GM12873 (cell line): ENCODE measurements around the gene ANKFN1.

Experiments
- TF ChIP-seq, protein P1 (sequence below): IDR thresholded peaks from 2 replicates; pipeline ENCODE4 v1.5.1; 2012; ENCODE audit warnings: low read depth, mild to moderate bottlenecking, moderate library complexity, low read length, control low read depth; ENCODE audit not compliant: insufficient read depth; ENCODE audit errors: missing control alignments

ANKFN1 gene

DNA sequence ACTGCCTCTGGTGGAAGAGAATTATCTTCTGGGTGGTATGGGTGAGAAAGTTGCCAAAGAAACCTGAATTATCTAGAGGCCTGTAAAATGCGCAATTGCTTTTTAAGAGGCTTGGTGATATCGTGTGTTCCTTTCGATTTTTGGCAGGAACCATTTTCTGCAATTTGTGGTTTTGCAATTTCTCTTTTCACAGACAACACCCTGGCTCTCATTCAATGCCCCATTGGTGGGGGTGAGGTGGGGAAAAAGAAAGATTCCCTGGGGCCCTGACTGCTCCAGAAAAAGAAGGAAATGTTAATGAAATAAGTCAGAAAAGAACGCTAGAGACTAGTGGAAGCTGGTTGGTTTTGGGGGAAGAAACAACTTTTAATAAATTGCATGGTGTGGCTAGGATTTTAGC, 77.4 kb downstream of the ANKFN1 start:
- TF ChIP-seq, protein P1, sequence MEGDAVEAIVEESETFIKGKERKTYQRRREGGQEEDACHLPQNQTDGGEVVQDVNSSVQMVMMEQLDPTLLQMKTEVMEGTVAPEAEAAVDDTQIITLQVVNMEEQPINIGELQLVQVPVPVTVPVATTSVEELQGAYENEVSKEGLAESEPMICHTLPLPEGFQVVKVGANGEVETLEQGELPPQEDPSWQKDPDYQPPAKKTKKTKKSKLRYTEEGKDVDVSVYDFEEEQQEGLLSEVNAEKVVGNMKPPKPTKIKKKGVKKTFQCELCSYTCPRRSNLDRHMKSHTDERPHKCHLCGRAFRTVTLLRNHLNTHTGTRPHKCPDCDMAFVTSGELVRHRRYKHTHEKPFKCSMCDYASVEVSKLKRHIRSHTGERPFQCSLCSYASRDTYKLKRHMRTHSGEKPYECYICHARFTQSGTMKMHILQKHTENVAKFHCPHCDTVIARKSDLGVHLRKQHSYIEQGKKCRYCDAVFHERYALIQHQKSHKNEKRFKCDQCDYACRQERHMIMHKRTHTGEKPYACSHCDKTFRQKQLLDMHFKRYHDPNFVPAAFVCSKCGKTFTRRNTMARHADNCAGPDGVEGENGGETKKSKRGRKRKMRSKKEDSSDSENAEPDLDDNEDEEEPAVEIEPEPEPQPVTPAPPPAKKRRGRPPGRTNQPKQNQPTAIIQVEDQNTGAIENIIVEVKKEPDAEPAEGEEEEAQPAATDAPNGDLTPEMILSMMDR: no peak

DNA sequence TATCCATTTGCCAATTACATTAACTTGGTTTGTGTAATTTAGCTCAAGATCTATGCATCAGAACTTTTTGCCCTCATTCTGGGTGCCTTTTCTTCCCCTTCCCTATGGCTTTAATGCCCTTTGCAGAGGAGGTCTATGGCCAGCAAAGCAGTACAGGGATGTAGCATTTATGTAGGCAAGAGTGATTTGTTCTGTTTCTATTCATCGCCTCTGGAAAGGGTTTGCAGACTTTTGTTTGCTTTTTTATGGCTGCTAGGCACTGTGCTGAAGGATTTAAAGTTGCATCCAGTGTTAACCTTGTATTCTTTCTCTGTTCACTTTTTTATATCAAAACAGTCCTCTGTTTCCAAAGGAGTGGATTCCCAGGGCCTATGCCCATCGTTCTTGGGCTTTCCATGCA, 78.0 kb downstream of the ANKFN1 start:
- TF ChIP-seq, protein P1: no peak

DNA sequence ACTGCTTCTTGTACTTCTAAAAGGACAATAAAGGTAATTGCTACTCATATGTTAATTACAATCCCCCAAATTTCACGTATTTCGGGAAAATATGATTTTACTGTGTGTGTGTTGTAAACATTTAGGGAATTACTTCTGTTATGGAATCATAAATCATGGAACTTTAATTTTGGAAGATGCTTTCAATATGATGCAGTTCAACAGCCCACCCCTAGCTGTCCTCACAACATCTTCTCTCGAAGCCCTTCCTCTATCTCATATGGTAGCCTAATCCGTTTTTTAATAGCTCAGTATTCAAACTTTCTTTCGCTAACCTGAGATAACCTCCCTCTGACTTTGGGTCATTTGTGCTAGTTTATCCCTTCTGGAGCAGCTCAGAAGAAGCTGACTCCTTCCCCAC, 78.4 kb downstream of the ANKFN1 start:
- TF ChIP-seq, protein P1: no peak

DNA sequence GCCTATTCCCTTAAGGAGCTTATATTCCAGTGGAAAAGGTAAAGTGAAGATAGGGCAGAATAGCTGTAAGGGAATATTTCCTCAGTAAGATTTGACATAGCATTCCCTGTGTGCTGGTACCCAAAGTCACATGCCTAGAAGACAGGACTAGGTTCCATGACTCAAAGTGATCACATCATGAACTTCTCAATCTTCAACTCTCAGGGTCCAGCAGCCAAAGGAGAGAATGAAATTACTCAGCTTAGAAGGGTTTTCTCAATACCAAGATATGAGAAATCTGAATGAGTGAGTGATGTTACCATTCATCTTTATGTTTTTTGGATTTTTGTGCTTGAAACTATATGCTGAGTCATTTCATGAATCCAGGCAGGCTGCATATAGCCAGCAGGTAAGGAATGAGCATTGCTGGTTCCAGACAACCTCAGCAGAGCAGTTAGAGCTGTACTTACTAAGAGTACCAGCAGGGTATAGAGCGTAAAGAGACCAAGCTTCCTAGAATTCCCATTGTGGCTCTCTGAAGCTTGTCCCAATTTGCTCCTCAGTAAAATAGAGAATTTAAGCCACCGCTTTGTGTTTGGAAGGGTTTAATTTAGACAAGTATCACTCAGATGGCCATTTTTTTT, 91.1 kb downstream of the ANKFN1 start:
- TF ChIP-seq, protein P1: no peak

DNA sequence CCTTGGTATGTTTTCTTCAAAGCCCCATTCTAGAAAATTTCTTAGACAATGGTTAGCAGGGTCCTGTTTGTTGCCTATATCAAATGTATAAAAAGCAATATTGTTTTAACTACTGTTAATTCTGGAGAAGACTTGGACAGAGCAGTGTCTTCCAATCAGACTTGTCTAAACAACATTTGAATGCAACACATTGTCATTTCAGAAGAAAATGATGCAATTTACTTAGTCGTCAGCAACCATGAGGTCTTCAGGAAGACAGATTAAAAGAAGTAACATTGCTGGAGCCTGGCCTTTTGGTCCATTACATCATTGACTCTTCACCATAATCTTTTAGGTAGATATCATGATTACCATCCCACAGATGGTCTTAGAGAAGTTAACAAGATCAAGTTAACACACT, 94.5 kb downstream of the ANKFN1 start:
- TF ChIP-seq, protein P1: no peak

DNA sequence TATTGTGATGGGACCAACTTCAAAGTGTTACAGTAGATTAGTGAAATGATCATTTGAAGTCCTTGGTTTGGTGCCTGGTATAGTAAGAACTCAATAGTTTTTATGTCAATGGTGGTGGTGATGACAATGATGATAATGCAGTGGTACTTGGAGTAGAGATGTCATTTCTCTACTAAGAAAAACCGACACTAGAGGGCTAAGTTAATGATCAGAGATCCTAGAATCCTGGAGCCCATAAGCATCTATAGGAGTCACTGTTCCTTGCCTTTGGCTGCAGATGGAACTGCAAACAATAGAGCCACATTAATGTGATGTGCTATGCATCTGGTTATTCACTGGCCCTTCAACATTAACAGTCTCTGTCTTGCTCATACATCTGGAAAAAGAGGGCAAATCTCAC, 103.8 kb downstream of the ANKFN1 start:
- TF ChIP-seq, protein P1: no peak

DNA sequence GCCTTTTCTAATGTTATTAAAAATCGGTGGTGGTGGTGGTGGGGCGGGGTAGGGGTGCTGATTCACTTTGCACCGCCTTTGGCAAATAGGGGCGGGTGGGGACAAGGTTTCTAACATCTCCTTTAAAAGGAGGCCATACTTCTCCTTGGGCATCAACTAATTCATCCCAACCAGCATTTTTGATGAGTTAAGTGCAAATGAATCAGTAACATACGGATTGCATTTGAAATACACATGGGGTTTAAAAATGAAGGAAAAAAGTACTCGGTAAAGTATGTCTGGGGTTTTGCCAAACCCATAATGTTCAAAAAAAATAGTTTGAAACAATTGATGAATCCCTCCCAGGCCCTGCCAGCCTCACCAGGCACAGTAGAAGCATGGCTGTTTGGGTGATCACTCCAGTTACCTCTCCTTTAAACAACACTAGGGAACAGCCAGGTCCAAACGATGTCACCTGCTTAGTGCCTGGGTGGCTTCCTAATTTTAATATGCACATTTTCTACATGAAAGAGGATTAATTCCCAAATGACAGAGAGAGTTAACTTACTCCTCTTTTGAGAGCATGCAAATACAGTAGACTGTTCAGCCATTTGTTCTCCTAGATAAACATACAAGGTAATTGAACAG, 107.2 kb downstream of the ANKFN1 start:
- TF ChIP-seq, protein P1: no peak

DNA sequence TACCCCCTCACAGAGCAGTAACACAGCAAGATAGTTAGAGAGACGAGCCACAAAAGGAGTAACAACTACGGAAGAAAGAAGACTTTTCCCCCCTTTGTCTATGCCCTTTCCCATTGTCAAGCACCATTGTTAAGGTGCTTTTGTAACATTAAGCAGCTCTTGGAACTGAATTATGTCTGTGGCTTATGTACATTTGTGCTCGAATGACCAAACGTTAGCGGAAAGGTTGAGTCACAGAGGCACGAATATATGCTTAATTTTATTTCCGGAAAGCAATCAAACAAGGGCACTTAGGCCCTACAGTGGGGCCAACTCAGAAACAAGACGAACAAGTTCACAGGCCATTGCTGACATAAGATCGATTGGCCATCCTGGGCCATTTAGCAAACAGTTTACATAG, 109.5 kb downstream of the ANKFN1 start:
- TF ChIP-seq, protein P1: no peak
